ENCODE measurements around the gene NGB. TPM values are rescaled to one million over a fixed set of nuclear protein-coding genes. Genes with fewer than 3 reads are reported as not detected.

Gene NGB
- total and polyA plus RNA-seq, 7 experiments from 2014 or later = not detected

- Mint-ChIP-seq H3K36me3 (peaks cover 0 to 4% (median 0%) of the 10 kb centered on the region in 5 donors), H3K27ac (no peak overlapping the region), H3K9me3 (peaks cover 0 to 6% (median 0%) of the 10 kb centered on the region in 11 donors), H3K4me1 (no peaks in the 10 kb centered on the region), H3K27me3 (peaks cover 0 to 9% (median 0%) of the 10 kb centered on the region in 5 donors), H3K4me3 (no peak overlapping the region)
- DNase-seq = no peak
- no peak overlapping the region for H3K4me3 ChIP-seq (ENCODE audit: low read length)
- intact Hi-C loops (cut with micrococcal nuclease) = no loop called here
- no peak overlapping the region for H3K27ac ChIP-seq (ENCODE audit: low read depth, low read length)
- no peaks in the 10 kb centered on the region for H3K4me1 ChIP-seq (ENCODE audit: control insufficient read depth in 2 of 2, insufficient read depth in 2 of 2, low read length in 2 of 2)
- ChIA-PET POLR2A (no interaction called here), CTCF (interaction anchor here (1.2 kb wide), 1 partner anchor 286 kb away, joined by 3 read pairs; no protein-coding TSS in a partner anchor)
- no peaks in the 10 kb centered on the region for H3K27me3 ChIP-seq (ENCODE audit: control insufficient read depth in 2 of 2, insufficient read depth in 2 of 2, low read length in 2 of 2)
- ATAC-seq = no peak
- no peaks in the 10 kb centered on the region for H3K36me3 ChIP-seq (ENCODE audit: control insufficient read depth in 2 of 3, insufficient read depth in 3 of 3, low read length in 3 of 3)
- peaks cover 0 to 4% (median 0%) of the 10 kb centered on the region in 3 experiments for H3K9me3 ChIP-seq (ENCODE audit: control insufficient read depth in 2 of 3, low read length in 3 of 3)
Observed at GRCh38 chr14:77231721-77232120, 39.3 kb downstream of the NGB start.

GRCh38 chr14:77230914-77231313 is 40.1 kb downstream of the NGB start:
- no peak overlapping the region for H3K4me3 Mint-ChIP-seq
- DNase-seq = no peak
- H3K9me3 ChIP-seq (ENCODE audit: control insufficient read depth in 2 of 3, low read length in 3 of 3) = peaks cover 0 to 4% (median 0%) of the 10 kb centered on the region in 3 experiments
- ATAC-seq = no peak
- H3K27ac Mint-ChIP-seq = no peak overlapping the region
- CTCF ChIA-PET = no interaction called here
- no peak overlapping the region for H3K4me3 ChIP-seq (ENCODE audit: low read length)
- POLR2A ChIA-PET = no interaction called here
- H3K9me3 Mint-ChIP-seq = peaks cover 0 to 6% (median 0%) of the 10 kb centered on the region in 11 donors
- no peak overlapping the region for H3K27ac ChIP-seq (ENCODE audit: low read depth, low read length)
- no peaks in the 10 kb centered on the region for H3K27me3 ChIP-seq (ENCODE audit: control insufficient read depth in 2 of 2, insufficient read depth in 2 of 2, low read length in 2 of 2)
- H3K36me3 ChIP-seq (ENCODE audit: control insufficient read depth in 2 of 3, insufficient read depth in 3 of 3, low read length in 3 of 3) = no peaks in the 10 kb centered on the region
- H3K36me3 Mint-ChIP-seq = peaks cover 0 to 4% (median 0%) of the 10 kb centered on the region in 5 donors
- peaks cover 0 to 9% (median 0%) of the 10 kb centered on the region in 5 donors for H3K27me3 Mint-ChIP-seq
- H3K4me1 ChIP-seq (ENCODE audit: control insufficient read depth in 2 of 2, insufficient read depth in 2 of 2, low read length in 2 of 2) = no peaks in the 10 kb centered on the region
- intact Hi-C loops (cut with micrococcal nuclease) = no loop called here
- no peaks in the 10 kb centered on the region for H3K4me1 Mint-ChIP-seq

- H3K9me3 Mint-ChIP-seq = peaks cover 0 to 6% (median 0%) of the 10 kb centered on the region in 11 donors
- ChIA-PET POLR2A (no interaction called here), CTCF (interaction anchor here (0.7 kb wide), 1 partner anchor 546 kb away, joined by 3 read pairs; no protein-coding TSS in a partner anchor)
- no peaks in the 10 kb centered on the region for H3K4me1 Mint-ChIP-seq
- H3K27me3 Mint-ChIP-seq = peaks cover 0 to 9% (median 0%) of the 10 kb centered on the region in 5 donors
- intact Hi-C loops (cut with micrococcal nuclease) = no loop called here
- H3K27ac Mint-ChIP-seq = no peak overlapping the region
- no peaks in the 10 kb centered on the region for H3K27me3 ChIP-seq (ENCODE audit: control insufficient read depth in 2 of 2, insufficient read depth in 2 of 2, low read length in 2 of 2)
- H3K27ac ChIP-seq (ENCODE audit: low read depth, low read length) = no peak overlapping the region
- H3K4me3 Mint-ChIP-seq = no peak overlapping the region
- no peaks in the 10 kb centered on the region for H3K36me3 ChIP-seq (ENCODE audit: control insufficient read depth in 2 of 3, insufficient read depth in 3 of 3, low read length in 3 of 3)
- DNase-seq = no peak
- no peak overlapping the region for H3K4me3 ChIP-seq (ENCODE audit: low read length)
- no peaks in the 10 kb centered on the region for H3K4me1 ChIP-seq (ENCODE audit: control insufficient read depth in 2 of 2, insufficient read depth in 2 of 2, low read length in 2 of 2)
- H3K9me3 ChIP-seq (ENCODE audit: control insufficient read depth in 2 of 3, low read length in 3 of 3) = peaks cover 0 to 4% (median 0%) of the 10 kb centered on the region in 3 experiments
- no peak for ATAC-seq
- peaks cover 0 to 4% (median 0%) of the 10 kb centered on the region in 5 donors for H3K36me3 Mint-ChIP-seq
Observed at GRCh38 chr14:77228056-77228455, 43.0 kb downstream of the NGB start.

- H3K4me3 Mint-ChIP-seq = no peak overlapping the region
- peaks cover 0 to 4% (median 0%) of the 10 kb centered on the region in 5 donors for H3K36me3 Mint-ChIP-seq
- ChIA-PET POLR2A (no interaction called here), CTCF (no interaction called here)
- intact Hi-C loops (cut with micrococcal nuclease) = no loop called here
- H3K27ac Mint-ChIP-seq = no peak overlapping the region
- H3K9me3 Mint-ChIP-seq = peaks cover 0 to 4% (median 0%) of the 10 kb centered on the region in 11 donors
- Histone ChIP-seq H3K27ac (ENCODE audit: low read depth, low read length) (no peak overlapping the region), H3K4me1 (ENCODE audit: control insufficient read depth in 2 of 2, insufficient read depth in 2 of 2, low read length in 2 of 2) (no peaks in the 10 kb centered on the region), H3K27me3 (ENCODE audit: control insufficient read depth in 2 of 2, insufficient read depth in 2 of 2, low read length in 2 of 2) (no peaks in the 10 kb centered on the region), H3K4me3 (ENCODE audit: low read length) (no peak overlapping the region), H3K36me3 (ENCODE audit: control insufficient read depth in 2 of 3, insufficient read depth in 3 of 3, low read length in 3 of 3) (no peaks in the 10 kb centered on the region), H3K9me3 (ENCODE audit: control insufficient read depth in 2 of 3, low read length in 3 of 3) (peaks cover 0 to 3% (median 0%) of the 10 kb centered on the region in 3 experiments)
- no peak for DNase-seq
- no peak for ATAC-seq
- peaks cover 0 to 9% (median 0%) of the 10 kb centered on the region in 5 donors for H3K27me3 Mint-ChIP-seq
- no peaks in the 10 kb centered on the region for H3K4me1 Mint-ChIP-seq
Observed at GRCh38 chr14:77225892-77226557, 45.0 kb downstream of the NGB start.

GRCh38 chr14:77225254-77225653 is 45.8 kb downstream of the NGB start:
- peaks cover 0 to 9% (median 0%) of the 10 kb centered on the region in 5 donors for H3K27me3 Mint-ChIP-seq
- peaks cover 0 to 4% (median 0%) of the 10 kb centered on the region in 5 donors for H3K36me3 Mint-ChIP-seq
- H3K9me3 ChIP-seq (ENCODE audit: control insufficient read depth in 2 of 3, low read length in 3 of 3) = no peaks in the 10 kb centered on the region
- H3K9me3 Mint-ChIP-seq = peaks cover 0 to 2% (median 0%) of the 10 kb centered on the region in 11 donors
- no peaks in the 10 kb centered on the region for H3K27me3 ChIP-seq (ENCODE audit: control insufficient read depth in 2 of 2, insufficient read depth in 2 of 2, low read length in 2 of 2)
- no peaks in the 10 kb centered on the region for H3K4me1 ChIP-seq (ENCODE audit: control insufficient read depth in 2 of 2, insufficient read depth in 2 of 2, low read length in 2 of 2)
- ATAC-seq = no peak
- no peak overlapping the region for H3K27ac ChIP-seq (ENCODE audit: low read depth, low read length)
- H3K4me1 Mint-ChIP-seq = no peaks in the 10 kb centered on the region
- DNase-seq = no peak
- intact Hi-C loops (cut with micrococcal nuclease) = no loop called here
- no peaks in the 10 kb centered on the region for H3K36me3 ChIP-seq (ENCODE audit: control insufficient read depth in 2 of 3, insufficient read depth in 3 of 3, low read length in 3 of 3)
- no peak overlapping the region for H3K4me3 ChIP-seq (ENCODE audit: low read length)
- ChIA-PET CTCF (no interaction called here), POLR2A (no interaction called here)
- no peak overlapping the region for H3K27ac Mint-ChIP-seq
- no peak overlapping the region for H3K4me3 Mint-ChIP-seq

GRCh38 chr14:77224212-77224611 is 46.8 kb downstream of the NGB start:
- CTCF ChIA-PET = no interaction called here
- Histone ChIP-seq H3K4me1 (ENCODE audit: control insufficient read depth in 2 of 2, insufficient read depth in 2 of 2, low read length in 2 of 2) (no peaks in the 10 kb centered on the region), H3K27ac (ENCODE audit: low read depth, low read length) (no peak overlapping the region), H3K36me3 (ENCODE audit: control insufficient read depth in 2 of 3, insufficient read depth in 3 of 3, low read length in 3 of 3) (no peaks in the 10 kb centered on the region), H3K4me3 (ENCODE audit: low read length) (no peak overlapping the region), H3K27me3 (ENCODE audit: control insufficient read depth in 2 of 2, insufficient read depth in 2 of 2, low read length in 2 of 2) (no peaks in the 10 kb centered on the region), H3K9me3 (ENCODE audit: control insufficient read depth in 2 of 3, low read length in 3 of 3) (no peaks in the 10 kb centered on the region)
- no peak overlapping the region for H3K27ac Mint-ChIP-seq
- H3K4me1 Mint-ChIP-seq = no peaks in the 10 kb centered on the region
- H3K4me3 Mint-ChIP-seq = no peak overlapping the region
- H3K9me3 Mint-ChIP-seq = peaks cover 0 to 2% (median 0%) of the 10 kb centered on the region in 11 donors
- POLR2A ChIA-PET = no interaction called here
- intact Hi-C loops (cut with micrococcal nuclease) = no loop called here
- peaks cover 0 to 9% (median 0%) of the 10 kb centered on the region in 5 donors for H3K27me3 Mint-ChIP-seq
- H3K36me3 Mint-ChIP-seq = peaks cover 0 to 4% (median 0%) of the 10 kb centered on the region in 5 donors
- ATAC-seq (no peak), DNase-seq (no peak)

Measured in naive thymus-derived CD4-positive, alpha-beta T cell (primary cell).